OCI-LY7 (cell line): ENCODE measurements around the gene MAGOH. TPM values are rescaled to one million over a fixed set of nuclear protein-coding genes. Genes with fewer than 3 reads are reported as not detected.

Source experiments
- BruUV-seq: library from RNA; stranded (reverse); fragments of 400-500 nt; replicated peaks from 2 replicates; lab custom pipeline; 2021; lab: Mats Ljungman, UMichigan
- CTCF ChIA-PET: fragments of 300-600 bp; sonication (Branson Sonifier 250); formaldehyde crosslinking; loops from one replicate; lab custom pipeline; 2022; ENCODE audit warnings: antibody characterized with exemption; ENCODE audit not compliant: unreplicated experiment; lab: Charles Lee
- POLR2A ChIA-PET: fragments of 300-600 bp; sonication (Branson Sonifier 250); formaldehyde crosslinking; loops from one replicate; lab custom pipeline; 2022; ENCODE audit warnings: antibody characterized with exemption; lab: Charles Lee
- DNase-seq: peaks from one replicate; pipeline ENCODE4 v3.0.0-alpha.2; 2015; ENCODE audit warnings: low spot score
- H2AFZ ChIP-seq: fragments of 200-600 bp; sonication (generic), shearing (Covaris generic); 2 replicates; pipeline ENCODE4 v1.6.1; 2014; ENCODE audit warnings: mild to moderate bottlenecking, antibody characterized with exemption, low read length, moderate library complexity
- H3K27ac ChIP-seq: fragments of 200-600 bp; sonication (generic); 2 replicates; pipeline ENCODE4 v1.5.1; 2014; ENCODE audit warnings: mixed run types, low read depth, mild to moderate bottlenecking, moderate library complexity, low read length, inconsistent platforms; ENCODE audit not compliant: poor library complexity, severe bottlenecking
- H3K36me3 ChIP-seq: fragments of 200-600 bp; sonication (generic); 2 replicates; pipeline ENCODE4 v1.6.1; 2014; ENCODE audit warnings: mild to moderate bottlenecking, antibody characterized with exemption, low read length, moderate library complexity, mixed read lengths; ENCODE audit not compliant: insufficient read depth
- H3K4me1 ChIP-seq: fragments of 200-600 bp; sonication (generic); 2 replicates; pipeline ENCODE4 v1.5.1; 2014; ENCODE audit warnings: mild to moderate bottlenecking, low read length; ENCODE audit not compliant: insufficient read depth, poor library complexity, severe bottlenecking
- H3K4me2 ChIP-seq: fragments of 200-600 bp; sonication (generic); 2 replicates; pipeline ENCODE4 v1.6.1; 2014; ENCODE audit warnings: mild to moderate bottlenecking, low read length
- H3K4me3 ChIP-seq: fragments of 200-600 bp; sonication (generic); 2 replicates; pipeline ENCODE4 v1.5.1; 2014; ENCODE audit warnings: mild to moderate bottlenecking, low read depth, low read length; ENCODE audit not compliant: poor library complexity, severe bottlenecking
- H3K79me2 ChIP-seq: fragments of 200-600 bp; sonication (generic); 2 replicates; pipeline ENCODE4 v1.6.1; 2016; ENCODE audit warnings: low read depth, mild to moderate bottlenecking, low read length, moderate library complexity, mixed read lengths; ENCODE audit not compliant: insufficient read depth
- H3K9me2 ChIP-seq: fragments of 200-600 bp; sonication (generic); 2 replicates; pipeline ENCODE4 v1.6.1; 2016; ENCODE audit warnings: mild to moderate bottlenecking, low read length, mixed read lengths; ENCODE audit not compliant: insufficient read depth
- H3K9me3 ChIP-seq: fragments of 200-600 bp; sonication (generic); 2 replicates; pipeline ENCODE4 v1.6.1; 2014; ENCODE audit warnings: mild to moderate bottlenecking, mixed run types, low read length, mixed read lengths
- H4K20me1 ChIP-seq: fragments of 200-600 bp; sonication (generic); 2 replicates; pipeline ENCODE4 v1.6.1; 2014; ENCODE audit warnings: mild to moderate bottlenecking, antibody characterized with exemption, low read length, moderate library complexity, mixed read lengths; ENCODE audit not compliant: insufficient read depth
- EZH2phosphoT487 ChIP-seq: fragments of 200-600 bp; sonication (generic); IDR thresholded peaks from 2 replicates; pipeline ENCODE4 v1.6.1; 2018; ENCODE audit warnings: low read depth, borderline replicate concordance, mild to moderate bottlenecking, mixed run types, antibody characterized with exemption, low read length, moderate library complexity, mixed read lengths
- intact Hi-C: fragments of 100-400 bp; cut with micrococcal nuclease; formaldehyde crosslinking; loops from one replicate; pipeline ENCODE4 v1.10.0; 2022; ENCODE audit not compliant: unreplicated experiment
- total RNA-seq, 2 experiments: library from RNA; depleted of rRNA in 1 of 2; stranded (reverse); fragments of >200 nt in 1 of 2; shearing (Covaris generic) in 1 of 2; gene quantifications; 2 replicates each; pipeline ENCODE4 v1.2.3, GENCODE V29; 2014 to 2022
- TF ChIP-seq, protein P1 (sequence below): fragments of 200-600 bp; sonication (generic); conservative IDR thresholded peaks from 2 replicates; pipeline ENCODE4 v1.5.1; 2014; ENCODE audit warnings: mild to moderate bottlenecking, antibody characterized with exemption, low read length, moderate library complexity, mixed read lengths

MAGOH gene
- total RNA-seq, 2 experiments from 2014 or later = 87.3 to 98.3 TPM

DNA sequence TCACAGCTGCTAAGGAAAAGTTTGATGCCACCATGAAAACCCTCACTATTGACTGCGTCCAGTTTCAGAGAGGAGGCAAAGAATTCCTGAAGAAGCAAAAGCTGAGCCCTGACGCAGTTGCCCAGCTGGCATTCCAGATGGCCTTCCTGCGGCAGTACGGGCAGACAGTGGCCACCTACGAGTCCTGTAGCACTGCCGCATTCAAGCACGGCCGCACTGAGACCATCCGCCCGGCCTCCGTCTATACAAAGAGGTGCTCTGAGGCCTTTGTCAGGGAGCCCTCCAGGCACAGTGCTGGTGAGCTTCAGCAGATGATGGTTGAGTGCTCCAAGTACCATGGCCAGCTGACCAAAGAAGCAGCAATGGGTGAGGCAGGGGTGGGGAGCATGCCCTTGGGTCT, 27.4 kb downstream of the MAGOH start:
- H4K20me1 ChIP-seq = no peaks in the 10 kb centered on the region
- no peak overlapping the region for H3K4me2 ChIP-seq
- no peaks in the 10 kb centered on the region for H3K4me1 ChIP-seq
- peaks cover 86% of the 10 kb centered on the region for H3K36me3 ChIP-seq
- H3K4me3 ChIP-seq = no peak overlapping the region
- no TSS peak for BruUV-seq
- DNase-seq = no peak
- peaks cover 10% of the 10 kb centered on the region for H3K9me3 ChIP-seq
- H3K79me2 ChIP-seq = no peaks in the 10 kb centered on the region
- TF ChIP-seq, protein P1, sequence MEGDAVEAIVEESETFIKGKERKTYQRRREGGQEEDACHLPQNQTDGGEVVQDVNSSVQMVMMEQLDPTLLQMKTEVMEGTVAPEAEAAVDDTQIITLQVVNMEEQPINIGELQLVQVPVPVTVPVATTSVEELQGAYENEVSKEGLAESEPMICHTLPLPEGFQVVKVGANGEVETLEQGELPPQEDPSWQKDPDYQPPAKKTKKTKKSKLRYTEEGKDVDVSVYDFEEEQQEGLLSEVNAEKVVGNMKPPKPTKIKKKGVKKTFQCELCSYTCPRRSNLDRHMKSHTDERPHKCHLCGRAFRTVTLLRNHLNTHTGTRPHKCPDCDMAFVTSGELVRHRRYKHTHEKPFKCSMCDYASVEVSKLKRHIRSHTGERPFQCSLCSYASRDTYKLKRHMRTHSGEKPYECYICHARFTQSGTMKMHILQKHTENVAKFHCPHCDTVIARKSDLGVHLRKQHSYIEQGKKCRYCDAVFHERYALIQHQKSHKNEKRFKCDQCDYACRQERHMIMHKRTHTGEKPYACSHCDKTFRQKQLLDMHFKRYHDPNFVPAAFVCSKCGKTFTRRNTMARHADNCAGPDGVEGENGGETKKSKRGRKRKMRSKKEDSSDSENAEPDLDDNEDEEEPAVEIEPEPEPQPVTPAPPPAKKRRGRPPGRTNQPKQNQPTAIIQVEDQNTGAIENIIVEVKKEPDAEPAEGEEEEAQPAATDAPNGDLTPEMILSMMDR = no peak
- H2AFZ ChIP-seq = no peak overlapping the region
- H3K27ac ChIP-seq = no peak overlapping the region
- ChIA-PET CTCF (no interaction called here), POLR2A (no interaction called here)
- intact Hi-C loops = no loop called here
- H3K9me2 ChIP-seq = no peaks in the 10 kb centered on the region

DNA sequence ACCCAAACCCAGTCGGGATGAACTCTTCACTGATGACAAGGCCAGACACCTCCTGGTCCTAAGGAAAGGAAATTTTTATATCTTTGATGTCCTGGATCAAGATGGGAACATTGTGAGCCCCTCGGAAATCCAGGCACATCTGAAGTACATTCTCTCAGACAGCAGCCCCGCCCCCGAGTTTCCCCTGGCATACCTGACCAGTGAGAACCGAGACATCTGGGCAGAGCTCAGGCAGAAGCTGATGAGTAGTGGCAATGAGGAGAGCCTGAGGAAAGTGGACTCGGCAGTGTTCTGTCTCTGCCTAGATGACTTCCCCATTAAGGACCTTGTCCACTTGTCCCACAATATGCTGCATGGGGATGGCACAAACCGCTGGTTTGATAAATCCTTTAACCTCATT, 28.0 kb downstream of the MAGOH start:
- H2AFZ ChIP-seq = no peak overlapping the region
- CTCF ChIA-PET = no interaction called here
- H4K20me1 ChIP-seq = no peaks in the 10 kb centered on the region
- H3K79me2 ChIP-seq = no peaks in the 10 kb centered on the region
- DNase-seq = no peak
- H3K4me3 ChIP-seq = no peak overlapping the region
- H3K27ac ChIP-seq = no peak overlapping the region
- TF ChIP-seq EZH2phosphoT487 = no peak
- TF ChIP-seq, protein P1 = no peak
- BruUV-seq = TSS peak; percentile 50
- no peaks in the 10 kb centered on the region for H3K9me2 ChIP-seq
- peaks cover 14% of the 10 kb centered on the region for H3K9me3 ChIP-seq
- intact Hi-C loops = no loop called here
- H3K36me3 ChIP-seq = peaks cover 89% of the 10 kb centered on the region
- POLR2A ChIA-PET = no interaction called here
- no peak overlapping the region for H3K4me2 ChIP-seq
- H3K4me1 ChIP-seq = no peaks in the 10 kb centered on the region

DNA sequence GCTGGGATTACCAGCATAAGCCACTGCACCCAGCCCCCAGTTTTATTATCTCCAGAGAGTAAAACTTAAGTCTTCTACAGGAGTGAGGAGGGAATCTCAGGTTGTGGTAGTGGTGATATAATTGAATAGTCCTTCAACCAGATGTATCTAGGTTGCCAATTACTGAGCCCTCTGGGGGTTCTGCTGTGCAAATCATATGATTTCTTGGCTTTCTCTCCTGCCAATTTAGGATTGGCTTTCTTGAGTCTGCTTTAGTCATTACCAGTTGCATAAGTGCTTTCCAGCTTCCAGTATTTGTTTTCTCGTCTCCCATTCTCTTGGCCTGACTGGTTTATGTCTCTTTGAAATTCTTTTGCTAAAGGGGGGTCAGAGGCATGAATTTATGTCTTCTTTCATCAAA, 30.6 kb downstream of the MAGOH start:
- POLR2A ChIA-PET = no interaction called here
- Histone ChIP-seq H3K27ac (no peak overlapping the region), H2AFZ (no peak overlapping the region), H4K20me1 (no peaks in the 10 kb centered on the region), H3K9me3 (peaks cover 17% of the 10 kb centered on the region), H3K4me1 (no peaks in the 10 kb centered on the region), H3K79me2 (no peaks in the 10 kb centered on the region), H3K4me3 (no peak overlapping the region), H3K4me2 (no peak overlapping the region), H3K9me2 (no peaks in the 10 kb centered on the region), H3K36me3 (peaks cover 95% of the 10 kb centered on the region)
- CTCF ChIA-PET = no interaction called here
- no TSS peak for BruUV-seq
- no peak for DNase-seq
- intact Hi-C loops = no loop called here
- TF ChIP-seq EZH2phosphoT487 = no peak
- TF ChIP-seq, protein P1 = no peak
